Left renal pelvis (tissue), 4 donors: Measurements from ENCODE around the gene LCE1B. TPM values are rescaled to one million over a fixed set of nuclear protein-coding genes. Genes with fewer than 3 reads are reported as not detected.

Experiments
- DNase-seq, 4 donors: peaks; one replicate each; pipeline ENCODE4 v3.0.0-alpha.2; 2013; ENCODE audit warnings: low read depth in 4 of 4, low spot score in 3 of 4
- polyA plus RNA-seq, 4 donors: library from polyadenylated mRNA; unstranded; fragments of 120-200 nt; gene quantifications; one replicate each; pipeline ENCODE4 v1.2.1, GENCODE V29; 2013; ENCODE audit not compliant: insufficient read length in 4 of 4

LCE1B gene
- polyA plus RNA-seq, 4 donors: not detected

DNA sequence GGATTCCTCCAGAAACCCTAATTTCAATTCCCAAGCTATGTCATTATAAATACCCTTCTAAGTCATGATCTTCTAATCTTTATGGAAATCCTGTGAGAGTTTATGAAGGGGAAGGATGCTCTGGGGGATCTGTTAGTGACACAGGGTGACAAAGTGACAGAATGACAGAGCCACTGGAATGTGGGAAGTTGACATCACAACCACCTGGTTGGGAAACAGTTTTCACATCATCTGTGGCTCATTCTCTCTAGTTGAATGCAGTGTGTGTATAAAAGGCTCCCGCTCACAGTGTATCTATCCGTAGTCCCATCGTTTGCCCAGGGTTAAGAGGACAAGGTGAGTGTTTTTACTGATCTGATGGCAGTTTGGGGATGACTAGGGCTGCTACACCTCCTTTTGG lies 47.9 kb downstream of the LCE1B start, which contains the start of gene LCE7A:
TSS of gene LCE7A (plus strand) at position 301 of the 400 bp plus-strand sequence. CDS start 702 bp downstream, outside the sequence.
- no peak for DNase-seq

DNA sequence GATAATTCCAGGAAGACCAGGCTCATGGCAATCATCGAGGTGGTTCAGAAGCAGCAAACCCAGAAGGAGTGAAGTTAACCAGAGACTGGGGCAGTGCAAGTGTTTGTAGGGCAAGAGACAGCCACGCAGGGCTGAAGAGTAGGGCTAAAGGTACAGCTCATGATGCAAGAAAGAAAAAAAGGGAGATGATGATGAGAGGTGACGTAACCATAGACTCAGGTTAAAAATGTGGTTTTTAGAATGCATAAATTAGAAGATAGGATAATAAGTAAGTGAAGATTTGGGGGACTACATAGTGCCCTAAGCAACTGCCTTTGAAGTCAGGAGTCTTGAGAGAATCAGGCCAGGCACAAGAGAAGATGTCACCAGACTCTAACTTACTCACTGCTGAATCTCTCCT lies 48.4 kb downstream of the LCE1B start:
- no peak for DNase-seq

DNA sequence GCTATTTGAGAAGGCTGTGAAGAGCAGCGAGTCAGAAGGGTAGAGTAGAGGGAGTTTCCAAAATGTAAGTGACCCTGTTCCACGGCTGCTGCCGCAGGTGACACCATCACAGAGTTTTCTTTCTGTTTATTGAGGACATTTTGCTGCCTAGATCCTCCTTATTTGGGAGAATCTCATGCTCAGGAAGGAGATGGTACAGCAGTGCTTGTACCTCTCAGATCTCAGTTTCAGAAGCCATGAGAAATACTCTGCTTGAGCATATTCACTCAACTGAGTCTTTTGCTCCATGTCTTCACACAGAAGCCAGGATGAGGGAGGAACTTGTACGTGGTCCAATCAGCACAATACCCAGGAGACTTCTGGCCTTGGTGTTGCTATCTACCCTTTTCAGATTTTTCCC lies 49.6 kb downstream of the LCE1B start:
- DNase-seq: no peak

Other genes with a start within 250 kb of the LCE1B start
- gene LCE3E, start 245.2 kb upstream of the LCE1B start, polyA plus RNA-seq: not detected
- gene LCE3D, start 231.5 kb upstream of the LCE1B start, polyA plus RNA-seq: not detected
- gene LCE3C, start 211.7 kb upstream of the LCE1B start, polyA plus RNA-seq: not detected
- gene LCE3B, start 198.2 kb upstream of the LCE1B start, polyA plus RNA-seq: not detected
- gene LCE3A, start 188.9 kb upstream of the LCE1B start, polyA plus RNA-seq: not detected
- not detected for gene LCE2D, start 148.6 kb upstream of the LCE1B start, polyA plus RNA-seq
- not detected for gene LCE2C, start 136.7 kb upstream of the LCE1B start, polyA plus RNA-seq
- gene LCE2B, start 125.8 kb upstream of the LCE1B start, polyA plus RNA-seq: not detected
- gene LCE2A, start 113.6 kb upstream of the LCE1B start, polyA plus RNA-seq: not detected
- gene LCE4A, start 103.8 kb upstream of the LCE1B start, polyA plus RNA-seq: not detected
- gene KPRP, start 53.9 kb upstream of the LCE1B start, polyA plus RNA-seq: not detected
- gene LCE1F, start 36.8 kb upstream of the LCE1B start, polyA plus RNA-seq: not detected
- not detected for gene LCE1E, start 25.7 kb upstream of the LCE1B start, polyA plus RNA-seq
- gene LCE1D, start 15.2 kb upstream of the LCE1B start, polyA plus RNA-seq: not detected
- not detected for gene LCE1C, start 5.3 kb upstream of the LCE1B start, polyA plus RNA-seq
- gene LCE1A, start 15.5 kb downstream of the LCE1B start, polyA plus RNA-seq: not detected
- gene LCE6A, start 30.9 kb downstream of the LCE1B start, polyA plus RNA-seq: not detected
- gene LCE7A, start 48.0 kb downstream of the LCE1B start, polyA plus RNA-seq: not detected
- gene SMCP, start 66.4 kb downstream of the LCE1B start, polyA plus RNA-seq: not detected
- under 1 TPM in 3 of 4 donors, not detected in 1; 0.13 to 0.62 (median 0.37) TPM for gene IVL, start 96.6 kb downstream of the LCE1B start, polyA plus RNA-seq
- not detected for gene SPRR5, start 135.2 kb downstream of the LCE1B start, polyA plus RNA-seq
- not detected for gene SPRR4, start 158.7 kb downstream of the LCE1B start, polyA plus RNA-seq
- under 1 TPM in 1 of 4 donors, not detected in 3; 0.73 TPM for gene SPRR1A, start 172.1 kb downstream of the LCE1B start, polyA plus RNA-seq
- 1 to 10 TPM in 1 of 4 donors, under 1 TPM in 2, not detected in 1; 0.32 to 1.2 (median 0.63) TPM for gene SPRR3, start 189.8 kb downstream of the LCE1B start, polyA plus RNA-seq
- not detected for gene SPRR1B, start 219.2 kb downstream of the LCE1B start, polyA plus RNA-seq
- under 1 TPM in 1 of 4 donors, not detected in 3; 0.63 TPM for gene SPRR2D, start 229.1 kb downstream of the LCE1B start, polyA plus RNA-seq
- gene SPRR2A, start 245.5 kb downstream of the LCE1B start, polyA plus RNA-seq: under 1 TPM in 1 of 4 donors, not detected in 3; 0.57 TPM